Stimulated activated CD8-positive, alpha-beta memory T cell treated with anti-CD3 and anti-CD28 coated beads, Interleukin-7, amount 100 ng/mL, for 4 hours (primary cell): ENCODE results near the gene TWF2.

Source experiments
- DNase-seq, 2 donors: peaks; one replicate each; pipeline ENCODE4 v3.0.0-alpha.2; 2020; ENCODE audit warnings: low read depth in 2 of 2

TWF2 gene

GRCh38 chr3:52237657-52238172 is 1.2 kb downstream of the TWF2 start:
- DNase-seq, result no peak

GRCh38 chr3:52237006-52237656 is 1.8 kb downstream of the TWF2 start:
- no peak for DNase-seq

DNA sequence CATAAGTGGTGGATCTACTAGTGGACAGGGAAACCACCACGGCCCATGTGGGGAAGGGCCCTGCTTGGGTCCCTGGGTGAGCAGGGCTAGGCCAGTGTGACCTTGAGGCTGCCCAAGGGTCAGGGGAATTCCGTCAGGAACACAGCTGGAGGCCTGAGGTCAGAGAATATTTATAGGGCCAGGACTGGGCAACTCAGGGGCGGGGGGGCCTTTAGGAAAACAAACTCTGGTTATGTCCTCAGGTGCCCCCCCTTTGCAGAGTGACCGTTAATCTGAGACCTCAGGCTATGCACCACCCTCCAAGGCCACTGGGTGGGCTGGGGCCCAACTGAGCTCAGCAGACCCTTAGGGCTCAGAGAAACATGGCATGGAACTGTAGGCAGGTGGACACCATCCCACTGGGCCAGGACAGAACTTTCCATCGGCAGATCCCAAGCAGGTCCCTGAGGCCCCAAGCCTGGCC is 2.5 kb downstream of the TWF2 start:
- no peak for DNase-seq

GRCh38 chr3:52234516-52235447 is 4.2 kb downstream of the TWF2 start:
- DNase-seq, result no peak

- no peak for DNase-seq
Observed at GRCh38 chr3:52233968-52234367, 5.0 kb downstream of the TWF2 start.

DNA sequence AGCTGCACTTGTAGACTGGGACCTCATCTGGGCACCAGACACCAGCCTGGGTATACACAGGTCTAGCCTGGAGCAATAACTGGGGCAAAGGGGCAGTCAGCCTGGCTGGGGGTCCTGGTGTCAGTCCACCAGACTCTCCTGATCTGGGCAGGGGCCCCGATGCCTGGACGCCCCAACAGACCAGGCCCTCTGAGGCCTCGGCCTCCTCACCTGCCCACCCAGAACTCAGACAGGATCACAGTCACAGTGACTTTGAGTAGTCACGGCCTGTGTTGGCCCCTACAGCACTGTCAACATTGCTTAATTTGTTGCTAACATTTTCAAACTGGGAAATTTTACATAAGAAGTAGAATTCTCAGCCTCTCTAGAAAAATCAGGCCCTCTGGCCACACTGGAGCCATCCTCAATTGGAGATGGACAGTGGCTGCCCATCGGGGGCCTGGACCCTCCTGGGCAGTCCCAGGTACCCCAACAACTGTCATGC is 5.8 kb downstream of the TWF2 start:
- DNase-seq, result no peak

DNA sequence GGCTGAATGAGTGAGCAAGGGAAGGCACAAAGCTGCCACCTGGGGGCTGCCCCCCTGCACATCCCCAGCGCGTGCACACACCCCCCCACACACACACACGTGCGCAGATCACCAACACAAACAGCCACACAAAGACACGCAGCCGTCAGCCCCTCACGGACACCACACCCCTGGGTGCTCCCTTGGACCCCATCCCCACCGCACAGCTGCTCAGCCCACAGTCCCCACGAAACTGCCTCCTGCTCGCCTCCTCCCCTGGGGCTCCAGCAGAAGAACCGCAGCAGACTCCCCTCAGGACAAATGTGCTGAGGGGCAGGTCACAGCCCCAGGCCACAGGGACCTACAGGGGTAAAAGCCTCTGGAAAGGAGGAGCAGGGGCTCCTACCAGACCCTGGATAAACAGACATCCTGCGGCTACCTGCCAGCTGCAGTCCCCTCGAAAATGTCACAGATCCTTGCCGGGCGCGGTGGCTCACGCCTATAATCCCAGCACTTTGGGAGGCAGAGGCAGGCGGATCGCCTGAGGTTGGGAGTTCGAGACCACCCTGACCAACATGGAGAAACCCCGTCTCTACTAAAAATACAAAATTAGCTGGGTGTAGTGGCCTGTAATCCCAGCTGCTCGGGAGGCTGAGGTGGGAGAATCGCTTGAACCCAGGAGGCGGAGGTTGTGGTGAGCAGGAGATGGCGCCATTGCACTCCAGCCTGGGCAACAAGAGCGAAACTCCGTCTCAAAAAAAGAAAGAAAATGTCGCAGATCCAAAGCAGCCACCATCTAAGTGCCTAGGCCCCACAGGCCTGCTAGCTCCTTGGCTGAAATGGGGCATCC is 6.5 kb downstream of the TWF2 start:
- no peak for DNase-seq

- DNase-seq, result peak; percentile 65 to 75
Observed at GRCh38 chr3:52231502-52232278, 7.3 kb downstream of the TWF2 start.

DNA sequence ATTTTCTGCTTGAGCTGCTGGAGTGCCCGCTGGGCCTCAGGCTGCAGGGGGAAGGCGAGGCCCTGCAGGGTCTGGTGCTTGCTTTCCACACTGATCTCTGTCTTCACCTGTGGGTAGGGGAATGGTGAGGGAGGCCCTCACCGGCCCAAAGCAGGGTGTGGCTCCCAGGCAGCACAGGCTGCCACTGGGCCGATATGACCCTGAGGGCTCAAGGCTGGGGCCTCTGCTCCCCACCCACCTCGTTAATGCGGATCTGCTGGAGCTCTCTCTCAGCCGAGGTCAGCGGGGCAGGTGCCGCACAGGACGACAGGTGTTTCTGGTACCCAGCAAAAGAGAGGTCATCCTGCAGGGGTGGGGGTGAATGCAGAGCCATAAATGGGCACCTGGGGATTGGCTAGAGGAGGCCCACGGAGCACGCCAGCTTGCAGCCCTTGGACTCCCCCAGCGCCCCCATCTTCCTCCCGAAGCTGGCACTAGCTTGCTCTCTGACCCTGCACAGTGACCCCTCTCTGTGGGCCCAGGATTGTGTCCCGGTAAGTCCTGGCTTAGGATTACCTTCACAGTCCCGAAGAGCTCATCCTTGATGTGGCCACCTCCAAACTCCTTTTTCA is 8.0 kb downstream of the TWF2 start:
- no peak for DNase-seq

GRCh38 chr3:52230461-52230860 is 8.5 kb downstream of the TWF2 start:
- no peak for DNase-seq

GRCh38 chr3:52229656-52230055 is 9.3 kb downstream of the TWF2 start:
- DNase-seq, result no peak

DNA sequence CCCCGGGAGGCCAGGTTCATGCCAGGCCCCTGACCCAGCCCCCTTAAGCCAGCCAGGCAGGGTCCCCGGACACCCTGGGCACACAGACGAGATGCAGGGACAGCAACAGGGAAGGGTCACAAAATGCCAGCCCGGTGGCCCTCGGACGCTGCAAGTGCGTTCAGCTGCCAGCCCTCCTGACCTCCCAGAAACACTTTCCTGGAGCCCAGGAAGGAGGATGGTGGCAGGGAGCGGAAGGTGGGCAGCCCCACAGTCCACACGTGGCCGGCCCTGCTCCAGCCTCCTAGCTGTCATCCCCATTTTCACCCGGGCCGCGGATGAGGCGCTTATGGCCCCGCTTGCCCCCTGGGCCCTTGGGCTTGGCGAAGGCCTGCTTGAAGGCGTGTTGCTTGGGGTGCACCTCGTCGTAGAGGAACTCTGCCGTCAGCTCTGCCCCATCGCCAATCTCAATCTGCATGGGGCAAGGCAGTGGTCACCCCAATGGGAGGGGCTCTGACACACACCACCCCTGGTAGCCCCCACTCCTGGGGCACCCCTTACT is 10.1 kb downstream of the TWF2 start:
- no peak for DNase-seq

GRCh38 chr3:52228266-52228665 is 10.7 kb downstream of the TWF2 start:
- DNase-seq, result no peak

DNA sequence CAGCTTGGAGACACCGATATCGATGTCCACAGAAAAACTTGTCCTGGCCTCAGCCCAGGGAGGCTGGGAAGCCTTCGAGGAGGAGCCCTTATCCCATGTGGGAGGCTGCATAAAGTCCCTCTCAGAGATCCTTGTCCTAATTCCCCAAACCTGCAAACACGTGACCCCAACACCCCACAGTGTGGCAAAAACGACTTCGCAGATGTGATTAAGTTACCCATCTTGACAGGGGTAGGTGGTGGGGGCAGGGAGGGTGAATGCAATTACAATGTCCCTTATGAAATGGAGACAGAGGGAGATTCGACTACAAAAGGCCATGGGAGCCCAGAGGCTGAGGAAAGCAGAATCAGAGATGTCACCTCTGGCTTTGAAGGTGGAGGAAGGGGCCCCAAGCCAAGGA is 11.2 kb downstream of the TWF2 start:
- DNase-seq, result no peak

DNA sequence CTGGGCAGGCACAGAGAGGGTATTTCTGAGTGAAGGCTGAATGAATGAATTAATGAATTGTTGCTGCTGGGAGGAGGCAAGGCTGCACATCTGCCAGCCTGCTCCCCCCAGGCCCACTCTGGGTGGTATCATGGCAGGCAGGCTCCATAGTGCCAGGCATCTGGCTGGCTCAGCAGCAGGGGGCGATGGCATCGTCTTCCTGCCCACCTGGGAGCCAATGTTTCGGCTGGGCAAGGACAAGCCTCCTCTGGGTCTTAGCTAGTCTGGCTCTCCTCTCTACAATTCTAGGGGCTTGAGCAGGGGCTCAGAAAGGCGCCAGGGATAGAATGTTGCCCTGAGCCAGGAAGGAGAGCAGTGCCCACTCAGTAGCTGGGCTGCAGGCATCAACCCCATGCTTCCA is 11.8 kb downstream of the TWF2 start:
- DNase-seq, result no peak

DNA sequence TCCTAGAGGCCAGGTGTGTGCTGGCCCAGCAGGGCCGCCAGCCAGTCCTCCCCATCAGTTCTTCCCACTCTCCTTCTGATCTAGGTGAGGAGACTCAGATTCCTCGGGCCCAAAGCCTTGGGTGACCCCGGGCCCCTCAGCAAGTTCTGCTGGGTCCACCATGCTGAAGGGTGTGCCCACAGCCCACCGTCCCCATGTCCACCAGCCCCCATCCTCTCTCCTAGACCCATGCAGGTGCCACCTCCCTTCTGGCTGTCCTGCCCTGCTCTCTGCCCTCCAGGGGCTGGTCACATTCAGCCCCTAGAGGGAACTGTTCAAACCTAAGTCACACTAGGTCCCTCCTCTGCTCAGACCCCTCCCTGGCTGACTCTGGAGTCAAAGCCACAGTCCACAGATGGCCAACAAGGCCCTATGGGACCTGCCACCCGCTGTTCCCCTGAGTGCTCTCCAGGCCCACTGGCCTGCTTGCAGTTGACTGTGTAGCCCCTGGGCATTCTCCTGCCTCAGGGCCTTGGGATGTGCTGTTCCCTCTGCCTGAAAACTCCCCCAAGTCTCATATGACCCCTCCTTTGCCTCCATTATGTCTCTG is 12.6 kb downstream of the TWF2 start:
- no peak for DNase-seq

GRCh38 chr3:52225452-52226228 is 13.3 kb downstream of the TWF2 start, which contains the start of gene TLR9:
TLR9 (minus strand) TSS chr3:52225645; CDS start chr3:52225529, 116 bp downstream.
- no peak for DNase-seq

DNA sequence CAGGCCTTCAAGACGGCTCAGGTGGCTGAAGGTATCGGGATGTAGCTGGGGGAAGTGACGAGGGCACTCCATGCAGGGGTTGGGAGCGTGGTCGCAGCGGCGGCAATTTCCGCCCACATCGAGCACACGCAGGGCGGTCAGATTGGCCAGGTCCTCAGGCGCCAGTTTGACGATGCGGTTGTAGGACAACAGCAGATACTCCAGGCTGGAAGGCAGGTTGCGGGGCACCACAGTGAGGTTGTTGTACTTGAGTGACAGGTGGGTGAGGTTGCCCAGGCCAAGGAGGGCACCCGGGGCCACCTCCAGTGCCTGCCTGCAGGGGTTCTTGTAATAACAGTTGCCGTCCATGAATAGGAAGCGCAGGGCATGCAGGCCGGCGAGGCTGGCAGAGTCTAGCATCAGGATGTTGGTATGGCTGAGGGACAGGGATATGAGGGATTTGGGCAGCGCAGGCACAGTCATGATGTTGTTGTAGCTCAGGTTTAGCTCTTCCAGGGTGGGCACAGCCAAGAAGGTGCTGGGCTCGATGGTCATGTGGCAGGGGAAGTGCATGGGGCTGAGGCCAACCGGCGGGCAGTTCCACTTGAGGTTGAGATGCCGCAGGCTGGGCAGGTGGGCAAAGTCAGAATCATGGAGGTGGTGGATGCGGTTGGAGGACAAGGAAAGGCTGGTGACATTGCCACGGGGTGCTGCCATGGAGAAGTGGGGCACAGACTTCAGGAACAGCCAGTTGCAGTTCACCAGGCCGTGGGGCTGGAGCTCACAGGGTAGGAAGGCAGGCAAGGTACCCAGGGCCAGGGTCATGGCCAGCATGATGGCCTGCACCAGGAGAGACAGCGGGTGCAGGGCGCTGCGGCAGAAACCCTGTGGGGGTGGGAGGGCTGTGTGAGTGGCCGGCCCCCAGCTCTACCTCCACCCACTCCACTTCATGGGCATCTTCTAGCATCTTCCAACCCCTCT is 15.2 kb downstream of the TWF2 start:
- no peak for DNase-seq
